A549 treated with Mapracorat at 1 μM for 4 hours (cell line): Measurements from ENCODE around the gene DCTN1. TPM values are rescaled to one million over a fixed set of nuclear protein-coding genes. Genes with fewer than 3 reads are reported as not detected.

Experiments
- total RNA-seq: library from RNA; stranded (reverse); fragments of 200-300 nt; extraction: Qiagen RNA extraction; gene quantifications from 5 replicates; pipeline ENCODE4 v1.2.3, GENCODE V29; 2022

DCTN1 gene
- 112 to 150 TPM (median 144 TPM) in 5 replicates for total RNA-seq

GRCh38 chr2:74379851-74380789 is at the start of gene DCTN1:
TSS of gene DCTN1 (minus strand) at chr2:74380311. CDS start at chr2:74380037, 274 bp downstream.

GRCh38 chr2:74421221-74421870 is 41.2 kb upstream of the DCTN1 start, which contains the start of the genes C2orf81 and WDR54:
TSS of gene C2orf81 (minus strand) at chr2:74421619. CDS start at chr2:74421560, 59 bp downstream.
TSS of gene WDR54 (plus strand) at chr2:74421730. CDS start at chr2:74422154, 424 bp downstream.

GRCh38 chr2:74343316-74343715 is 36.8 kb downstream of the DCTN1 start, which contains the start of gene SLC4A5:
TSS of gene SLC4A5 (minus strand) at chr2:74343416. CDS start at chr2:74315023, 28,393 bp downstream.

Other genes with a start within 250 kb of the DCTN1 start
- 120 to 163 TPM (median 136 TPM) in 5 replicates for gene BOLA3, start 232.4 kb downstream of the DCTN1 start, total RNA-seq
- gene MOB1A, start 201.4 kb downstream of the DCTN1 start, total RNA-seq, result 66.2 to 90.4 TPM (median 80.3 TPM) in 5 replicates
- gene MTHFD2, start 181.7 kb downstream of the DCTN1 start, total RNA-seq, result 136 to 148 TPM (median 145 TPM) in 5 replicates
- 0.07 to 0.41 TPM (median 0.36 TPM) in 5 replicates for gene SLC4A5, start 36.9 kb downstream of the DCTN1 start, total RNA-seq
- 2.4 to 3.7 TPM (median 2.6 TPM) in 5 replicates for gene C2orf81, start 41.3 kb upstream of the DCTN1 start, total RNA-seq
- gene WDR54, start 41.4 kb upstream of the DCTN1 start, total RNA-seq, result 76.9 to 89.4 TPM (median 88.0 TPM) in 5 replicates
- 18.9 to 25.9 TPM (median 23.9 TPM) in 5 replicates for gene RTKN, start 61.6 kb upstream of the DCTN1 start, total RNA-seq
- 42.6 to 53.6 TPM (median 49.0 TPM) in 5 replicates for gene INO80B, start 74.8 kb upstream of the DCTN1 start, total RNA-seq
- 47.3 to 87.4 TPM (median 83.1 TPM) in 5 replicates for gene WBP1, start 78.1 kb upstream of the DCTN1 start, total RNA-seq
- gene MOGS, start 85.1 kb upstream of the DCTN1 start, total RNA-seq, result 37.4 to 54.3 TPM (median 52.0 TPM) in 5 replicates
- gene MRPL53, start 92.4 kb upstream of the DCTN1 start, total RNA-seq, result 106 to 149 TPM (median 141 TPM) in 5 replicates
- gene CCDC142, start 102.7 kb upstream of the DCTN1 start, total RNA-seq, result 11.6 to 16.5 TPM (median 14.2 TPM) in 5 replicates
- gene TTC31, start 102.8 kb upstream of the DCTN1 start, total RNA-seq, result 15.7 to 17.7 TPM (median 16.1 TPM) in 5 replicates
- 2.7 to 3.7 TPM (median 3.1 TPM) in 5 replicates for gene LBX2, start 119.3 kb upstream of the DCTN1 start, total RNA-seq
- 30.8 to 43.0 TPM (median 33.4 TPM) in 5 replicates for gene PCGF1, start 127.4 kb upstream of the DCTN1 start, total RNA-seq
- gene TLX2, start 134.1 kb upstream of the DCTN1 start, total RNA-seq, result 0.19 to 0.58 TPM (median 0.33 TPM) in 5 replicates
- gene DQX1, start 145.9 kb upstream of the DCTN1 start, total RNA-seq, result 0.10 to 0.19 TPM (median 0.14 TPM) in 4 of 5 replicates, not detected in the other
- gene AUP1, start 149.4 kb upstream of the DCTN1 start, total RNA-seq, result 197 to 259 TPM (median 233 TPM) in 5 replicates
- 31.4 to 42.9 TPM (median 39.7 TPM) in 5 replicates for gene HTRA2, start 149.6 kb upstream of the DCTN1 start, total RNA-seq
- gene LOXL3, start 173.6 kb upstream of the DCTN1 start, total RNA-seq, result 0.20 to 0.50 TPM (median 0.44 TPM) in 5 replicates
- 3.8 to 5.3 TPM (median 4.1 TPM) in 5 replicates for gene DOK1, start 174.4 kb upstream of the DCTN1 start, total RNA-seq